SK-N-SH (cell line): ENCODE results near the gene CGB7. TPM values are rescaled to one million over a fixed set of nuclear protein-coding genes. Genes with fewer than 3 reads are reported as not detected.

Experiments
- CTCF ChIA-PET: fragments of 300-600, 350-600 bp; formaldehyde crosslinking; extraction: SDS; loops from one replicate; lab custom pipeline; 2021; lab: Yijun Ruan, JAX
- POLR2A ChIA-PET: fragments of 350-600 bp; sonication (Branson Sonifier 250); formaldehyde crosslinking; extraction: SDS; loops from one replicate; lab custom pipeline; 2020; ENCODE audit warnings: antibody characterized with exemption, inconsistent platforms; lab: Yijun Ruan, JAX
- DNase-seq: peaks from one replicate; pipeline ENCODE4 v3.0.0; 2012
- H2AFZ ChIP-seq: fragments of 200-600 bp; sonication (generic); 2 replicates; pipeline ENCODE4 v1.8.1; 2016; ENCODE audit warnings: antibody characterized with exemption, mild to moderate bottlenecking, low read depth
- H3F3A ChIP-seq: fragments of 200-600 bp; sonication (generic); replicated peaks from 2 replicates; pipeline ENCODE3; 2016; ENCODE audit warnings: antibody characterized with exemption, mild to moderate bottlenecking; ENCODE audit not compliant: insufficient read depth
- H3K27ac ChIP-seq, 2 experiments: fragments of 200-500 bp in 1 of 2; fragments of 200-600 bp in 1 of 2; sonication (Bioruptor generic) in 1 of 2; sonication (generic), shearing (Covaris generic) in 1 of 2; 2 replicates each; pipeline versions ENCODE4 v1.5.1 to v1.6.1; 2014 to 2016; ENCODE audit warnings: low read depth in 2 of 2, inconsistent platforms in 1 of 2, low read length in 1 of 2, mild to moderate bottlenecking in 1 of 2, mixed read lengths in 1 of 2
- H3K27me3 ChIP-seq: fragments of 200-600 bp; sonication (generic), shearing (Covaris generic); 2 replicates; pipeline ENCODE4 v1.6.1; 2016; ENCODE audit warnings: mixed run types; ENCODE audit not compliant: insufficient read depth
- H3K36me3 ChIP-seq, 2 experiments: fragments of 200-500 bp in 1 of 2; fragments of 200-600 bp in 1 of 2; sonication (Bioruptor generic) in 1 of 2; sonication (generic) in 1 of 2; replicated peaks in 1 of 2; 2 replicates each; pipeline versions ENCODE3 to v1.5.1; 2014 to 2016; ENCODE audit warnings: low read length in 1 of 2, mild to moderate bottlenecking in 1 of 2; ENCODE audit not compliant: insufficient read depth in 2 of 2, control insufficient read depth in 1 of 2
- H3K4me1 ChIP-seq, 2 experiments: fragments of 200-500 bp in 1 of 2; fragments of 200-600 bp in 1 of 2; sonication (Bioruptor generic) in 1 of 2; sonication (generic), shearing (Covaris generic) in 1 of 2; 2 replicates each; pipeline versions ENCODE4 v1.5.1 to v1.6.1; 2014 to 2016; ENCODE audit warnings: low read depth in 1 of 2, low read length in 1 of 2, mixed run types in 1 of 2; ENCODE audit not compliant: insufficient read depth in 2 of 2, control insufficient read depth in 1 of 2
- H3K4me2 ChIP-seq: fragments of 200-600 bp; sonication (generic), shearing (Covaris generic); 2 replicates; pipeline ENCODE4 v1.6.1; 2017; ENCODE audit warnings: mixed run types
- H3K4me3 ChIP-seq, 2 experiments: fragments of 200-500 bp in 1 of 2; fragments of 200-600 bp in 1 of 2; sonication (Bioruptor generic) in 1 of 2; sonication (generic), shearing (Covaris generic) in 1 of 2; 2 replicates each; pipeline versions ENCODE4 v1.5.1 to v1.8.1; 2014 to 2016; ENCODE audit warnings: low read depth in 2 of 2, inconsistent platforms in 1 of 2, low read length in 1 of 2, mild to moderate bottlenecking in 1 of 2, mixed read lengths in 1 of 2, moderate library complexity in 1 of 2
- H3K79me2 ChIP-seq: fragments of 200-600 bp; sonication (generic); 2 replicates; pipeline ENCODE4 v1.8.1; 2017; ENCODE audit warnings: mild to moderate bottlenecking; ENCODE audit not compliant: insufficient read depth
- H3K9ac ChIP-seq: fragments of 200-600 bp; sonication (generic); 2 replicates; pipeline ENCODE4 v1.6.1; 2017; ENCODE audit warnings: mixed run types
- H3K9me2 ChIP-seq: fragments of 200-600 bp; sonication (generic); 2 replicates; pipeline ENCODE4 v1.6.1; 2017; ENCODE audit warnings: mixed run types
- H3K9me3 ChIP-seq: fragments of 200-600 bp; sonication (generic); 2 replicates; pipeline ENCODE4 v1.6.1; 2017; ENCODE audit warnings: mixed run types, mild to moderate bottlenecking, moderate library complexity
- H4K20me1 ChIP-seq: fragments of 200-600 bp; sonication (generic); 2 replicates; pipeline ENCODE4 v1.6.1; 2017; ENCODE audit warnings: mild to moderate bottlenecking, mixed run types; ENCODE audit not compliant: insufficient read depth
- CTCF ChIP-seq: fragments of 200-600 bp; sonication (generic); IDR thresholded peaks from 2 replicates; pipeline ENCODE4 v1.6.1; 2017; ENCODE audit warnings: antibody characterized with exemption, mild to moderate bottlenecking, moderate library complexity
- EP300 ChIP-seq, 2 experiments: IDR thresholded peaks; 2 replicates each; pipeline versions ENCODE4 v1.4.0 to v1.6.1; 2012; ENCODE audit warnings: borderline replicate concordance in 1 of 2, low read depth in 1 of 2, low read length in 1 of 2
- FOXJ3 ChIP-seq: sonication (generic); formaldehyde crosslinking; IDR thresholded peaks from 2 replicates; pipeline ENCODE4 v1.5.1; 2020; ENCODE audit warnings: mild to moderate bottlenecking, missing genetic modification reagents
- GATA2 ChIP-seq: sonication (generic); formaldehyde crosslinking; IDR thresholded peaks from 2 replicates; pipeline ENCODE4 v1.5.0; 2020; ENCODE audit warnings: mild to moderate bottlenecking, missing genetic modification reagents
- IRF3 ChIP-seq: fragments of 150-350 bp; IDR thresholded peaks from 2 replicates; pipeline ENCODE4 v1.6.1; 2016; ENCODE audit warnings: mild to moderate bottlenecking, low read depth, low read length
- MAX ChIP-seq: IDR thresholded peaks from 2 replicates; pipeline ENCODE4 v1.4.0; 2012; ENCODE audit warnings: low read depth
- MXI1 ChIP-seq: IDR thresholded peaks from 2 replicates; pipeline ENCODE4 v1.6.1; 2012; ENCODE audit warnings: mild to moderate bottlenecking, low read depth, low read length, improper control_type of control experiment
- NFIC ChIP-seq: IDR thresholded peaks from 2 replicates; pipeline ENCODE4 v1.4.0; 2012; ENCODE audit warnings: borderline replicate concordance
- NRF1 ChIP-seq: IDR thresholded peaks from 2 replicates; pipeline ENCODE4 v1.6.1; 2012; ENCODE audit warnings: low read depth, mild to moderate bottlenecking, low read length
- PBX3 ChIP-seq: IDR thresholded peaks from 2 replicates; pipeline ENCODE4; 2012
- RAD21 ChIP-seq: IDR thresholded peaks from 2 replicates; pipeline ENCODE4 v1.6.1; 2012; ENCODE audit warnings: mild to moderate bottlenecking, low read length
- REST ChIP-seq: IDR thresholded peaks from 2 replicates; pipeline ENCODE4 v1.6.1; 2012; ENCODE audit warnings: mild to moderate bottlenecking, low read depth, low read length, moderate library complexity
- RFX5 ChIP-seq: IDR thresholded peaks from 2 replicates; pipeline ENCODE4 v1.6.1; 2012; ENCODE audit warnings: mild to moderate bottlenecking, improper control_type of control experiment, low read length
- SIN3A ChIP-seq: IDR thresholded peaks from 2 replicates; pipeline ENCODE4 v1.6.1; 2012; ENCODE audit warnings: low read depth, mild to moderate bottlenecking, low read length, moderate library complexity, borderline replicate concordance
- SMC3 ChIP-seq: IDR thresholded peaks from 2 replicates; pipeline ENCODE4 v1.6.1; 2012; ENCODE audit warnings: low read depth, low read length, improper control_type of control experiment
- TCF12 ChIP-seq: IDR thresholded peaks from 2 replicates; pipeline ENCODE4 v1.4.0; 2012
- TEAD4 ChIP-seq: IDR thresholded peaks from 2 replicates; pipeline ENCODE4 v1.4.0; 2012; ENCODE audit warnings: mild to moderate bottlenecking, borderline replicate concordance; ENCODE audit not compliant: insufficient read depth
- USF1 ChIP-seq: IDR thresholded peaks from 2 replicates; pipeline ENCODE4 v1.4.0; 2012; ENCODE audit warnings: low read depth, borderline replicate concordance
- USF2 ChIP-seq: fragments of 150-350 bp; IDR thresholded peaks from 2 replicates; pipeline ENCODE4 v1.6.1; 2017; ENCODE audit warnings: antibody characterized with exemption, low read length, low read depth, borderline replicate concordance
- YY1 ChIP-seq: IDR thresholded peaks from 2 replicates; pipeline ENCODE4 v1.4.0; 2012; ENCODE audit warnings: low read depth, mild to moderate bottlenecking
- ZBTB33 ChIP-seq: IDR thresholded peaks from 2 replicates; pipeline ENCODE4 v1.4.0; 2012; ENCODE audit warnings: low read depth, borderline replicate concordance
- WGBS: methylation state at CpG from one replicate; pipeline ENCODE4 v1.1.6; 2017; ENCODE audit warnings: low lambda C conversion rate; 5-methylcytosine and 5-hydroxymethylcytosine counted together
- polyA plus RNA-seq, 3 experiments: library from polyadenylated mRNA; depleted of rRNA; stranded (reverse); fragments of >200 nt; gene quantifications; 2 replicates each; pipeline ENCODE4 v1.2.3, GENCODE V29; 2012

Gene CGB7
- polyA plus RNA-seq, 1 of the 3 experiments (the other 2 are of a cell fraction), result 2.0 TPM

- H3F3A ChIP-seq, result peaks cover 73% of the 10 kb centered on the region
- no peaks in the 10 kb centered on the region for H3K27me3 ChIP-seq
- POLR2A ChIA-PET, result interaction anchor here (1.3 kb wide), 1 partner anchor 9 kb away, joined by 4 read pairs; no protein-coding TSS in a partner anchor
- H3K4me3 ChIP-seq, result no peak overlapping the region; a peak in 1 of 4 replicates
- H3K36me3 ChIP-seq, result peaks cover 29 to 73% of the 10 kb centered on the region in 2 experiments
- H3K27ac ChIP-seq, result no peak overlapping the region
- WGBS, result 51% methylated on average over 12 of the region's 12 CpGs
- CTCF ChIA-PET, result interaction anchor here (0.6 to 2.9 kb wide), 22 partner anchors 8 to 113 kb away, joined by 3 to 43 read pairs (median 5); partner anchors contain the start of genes LIN7B, PPFIA3 and RUVBL2
- H3K4me2 ChIP-seq, result no peak overlapping the region
- peak; percentile 80 for DNase-seq
- H4K20me1 ChIP-seq, result peaks cover 53% of the 10 kb centered on the region
- peaks cover 24% of the 10 kb centered on the region for H3K79me2 ChIP-seq
- H3K9ac ChIP-seq, result no peak overlapping the region
- H3K9me2 ChIP-seq, result no peaks in the 10 kb centered on the region
- no peak overlapping the region for H2AFZ ChIP-seq
- no peaks in the 10 kb centered on the region for H3K9me3 ChIP-seq
- H3K4me1 ChIP-seq, result peaks cover 3 to 13% of the 10 kb centered on the region in 2 experiments; a peak in 2 of 4 replicates
- TF ChIP-seq FOXJ3 (no peak), MAX (no peak), SMC3 (peak; percentile 32; the same call in 1 of the 2 replicates), TEAD4 (no peak), YY1 (no peak), IRF3 (no peak), USF1 (no peak), MXI1 (peak; percentile 62; the same call in 1 of the 2 replicates), RFX5 (no peak), RAD21 (peak; percentile 41), SIN3A (no peak), EP300 (IDR thresholded peaks at IDR 0.05; ENCODE audit: borderline replicate concordance in 1 of 2, low read depth in 1 of 2, low read length in 1 of 2) (no peak), TCF12 (no peak), NFIC (no peak), ZBTB33 (no peak), PBX3 (no peak), NRF1 (no peak), USF2 (no peak), GATA2 (CRISPR knock-in tag) (no peak), CTCF (peak; percentile 90), REST (no peak)
These were observed 49.1 kb upstream of the CGB7 start for GRCh38 chr19:49106648-49107135.
